CD4-positive, alpha-beta T cell treated with Interleukin-2 at 100 ng/mL for 4 hours (primary cell): ENCODE data around the gene ST3GAL3.

ENCODE experiments used
- DNase-seq: peaks from one replicate; pipeline ENCODE4 v3.0.0-alpha.2; 2020; ENCODE audit warnings: low spot score

ST3GAL3 gene

DNA sequence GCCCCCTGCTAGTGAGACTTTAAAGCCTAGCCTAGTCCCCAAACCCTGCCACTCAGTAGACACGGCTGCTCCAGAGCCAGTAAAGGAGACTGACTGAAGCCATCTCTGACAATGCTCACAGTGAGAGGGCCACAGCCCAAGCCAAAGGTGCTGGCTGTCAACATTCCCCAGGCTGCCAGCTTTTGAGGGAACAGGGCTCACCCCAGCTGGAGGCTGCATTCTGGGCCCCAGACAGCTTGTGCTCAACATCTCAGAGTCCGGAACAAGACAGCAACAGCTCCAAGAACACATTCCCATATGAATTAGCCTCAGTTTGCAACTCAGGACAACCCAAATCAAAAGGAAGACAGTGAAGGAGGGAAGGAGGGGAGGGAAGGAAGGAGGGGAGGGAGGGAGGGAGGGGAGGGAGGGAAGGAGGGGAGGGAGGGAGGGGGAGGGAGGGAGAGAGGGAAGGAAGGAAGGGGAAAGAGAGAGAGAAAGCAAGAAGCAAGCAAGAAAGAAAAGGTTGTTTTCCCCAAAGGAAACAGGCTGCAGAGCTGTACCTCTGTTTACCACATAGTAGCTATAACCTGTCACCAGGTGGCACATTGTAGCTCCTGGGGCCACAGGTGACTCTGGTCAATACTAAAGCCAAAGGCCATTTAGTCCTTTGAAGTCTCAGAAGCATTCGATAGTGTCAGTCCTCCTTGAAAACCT lies 231.7 kb downstream of the ST3GAL3 start:
- DNase-seq = no peak

DNA sequence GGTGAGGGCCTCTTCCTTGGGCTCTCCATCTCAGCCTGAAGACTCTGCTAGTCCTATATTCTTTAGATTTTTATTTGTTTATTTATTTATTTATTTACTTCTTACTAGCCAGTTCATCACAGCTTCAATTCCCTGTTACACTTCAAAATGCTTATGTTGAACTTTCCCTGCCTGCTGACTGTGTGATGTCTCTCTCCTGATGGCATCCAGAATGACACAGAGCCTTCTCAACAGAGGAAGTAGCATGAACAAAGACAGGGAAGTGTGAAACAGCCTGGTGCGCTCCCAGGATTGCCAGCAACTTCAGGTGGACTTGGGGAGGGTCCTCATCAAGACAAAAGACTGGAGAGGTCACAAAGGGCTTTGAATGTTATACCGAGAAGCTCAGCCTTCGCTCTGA lies 235.1 kb downstream of the ST3GAL3 start:
- no peak for DNase-seq

DNA sequence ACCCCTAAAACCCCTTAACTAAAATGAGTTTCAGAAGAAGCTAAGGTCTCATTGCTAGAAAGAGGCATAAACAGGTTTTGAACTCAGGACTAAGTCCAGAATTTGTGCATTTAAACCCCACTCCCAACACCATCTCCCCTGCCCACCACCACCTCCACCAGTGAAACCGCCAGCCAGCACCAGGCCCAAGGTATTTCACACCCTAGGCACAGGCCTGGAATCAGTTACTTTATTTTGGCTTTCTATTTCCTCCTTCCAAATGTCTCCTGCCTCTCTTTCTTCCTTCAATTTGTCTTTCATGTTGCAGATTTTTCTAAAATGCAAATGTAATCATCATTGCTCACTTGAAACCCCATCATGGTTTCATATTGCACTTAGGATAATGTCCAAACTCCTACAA lies 237.5 kb downstream of the ST3GAL3 start:
- no peak for DNase-seq

DNA sequence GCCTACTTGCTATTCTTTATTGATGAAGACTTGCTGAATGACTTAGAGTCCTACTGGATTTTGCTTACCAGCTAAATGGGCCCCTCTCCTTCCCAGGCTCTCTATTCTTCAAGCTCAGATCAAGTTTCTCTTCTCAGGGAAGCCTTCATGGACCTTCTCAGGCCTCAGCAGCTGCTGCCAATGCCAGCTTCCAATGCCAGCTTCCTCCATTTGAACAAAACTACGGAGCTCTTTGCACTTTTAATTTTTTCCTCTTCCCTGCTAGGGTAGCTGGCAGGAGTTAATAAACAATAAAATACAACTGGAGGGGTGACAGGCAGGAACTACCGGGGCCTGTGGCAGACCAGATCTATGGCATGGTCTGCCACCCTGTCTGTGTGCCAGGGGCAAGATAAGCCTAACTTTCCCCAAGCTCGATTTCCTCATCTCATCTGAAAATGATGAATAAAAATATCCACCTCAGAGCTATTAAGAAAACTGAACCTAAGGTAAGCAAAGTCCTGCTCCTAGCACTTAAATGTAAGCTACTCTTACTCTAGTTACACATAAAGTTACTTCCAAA lies 238.4 kb downstream of the ST3GAL3 start:
- no peak for DNase-seq

DNA sequence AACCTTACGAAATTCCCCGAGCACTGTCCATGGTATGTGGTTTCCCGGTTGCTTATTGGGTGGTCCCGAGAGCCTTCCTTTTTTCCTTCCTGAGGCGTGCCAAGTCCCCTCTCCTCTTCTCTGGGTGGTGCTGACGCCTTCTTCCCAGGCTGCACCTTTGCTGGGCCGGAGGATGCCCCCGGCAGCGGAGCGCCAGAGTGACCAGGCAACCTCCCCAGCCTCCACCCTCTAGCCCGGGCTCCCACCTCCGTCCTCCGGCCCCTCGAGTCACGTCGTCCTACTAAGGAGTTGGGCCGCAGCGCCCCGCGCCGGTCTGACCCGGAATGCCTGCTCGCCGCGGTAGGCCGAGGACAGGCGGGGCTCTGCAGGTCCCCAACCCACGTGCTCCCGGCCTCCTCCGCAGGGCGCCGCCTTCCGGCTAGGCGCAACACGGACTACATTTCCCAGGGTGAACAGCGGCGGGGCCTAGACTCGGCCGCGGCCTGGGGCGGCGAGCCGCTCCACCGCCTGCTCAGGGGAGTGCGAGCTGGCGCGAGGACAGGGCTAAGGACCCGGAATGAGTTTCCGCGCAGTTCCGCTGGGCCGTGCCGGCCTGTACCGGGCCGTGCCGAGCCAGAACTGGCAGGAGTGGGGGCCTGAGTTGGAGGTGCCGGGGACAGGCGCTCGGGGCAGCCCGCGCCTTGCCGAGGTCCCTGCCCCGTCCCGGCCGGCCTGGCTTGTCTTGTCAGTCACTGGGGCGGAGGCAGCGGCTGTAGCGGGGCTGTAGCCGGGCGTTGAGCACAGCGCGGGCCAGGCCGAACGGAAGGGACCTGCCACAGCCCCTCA lies 239.1 kb downstream of the ST3GAL3 start, which contains the start of gene IPO13:
Gene IPO13, plus strand, starts transcription at position 715 of the 825 bp plus-strand sequence. CDS start 651 bp downstream, outside the sequence.
- peak; percentile 96 for DNase-seq

DNA sequence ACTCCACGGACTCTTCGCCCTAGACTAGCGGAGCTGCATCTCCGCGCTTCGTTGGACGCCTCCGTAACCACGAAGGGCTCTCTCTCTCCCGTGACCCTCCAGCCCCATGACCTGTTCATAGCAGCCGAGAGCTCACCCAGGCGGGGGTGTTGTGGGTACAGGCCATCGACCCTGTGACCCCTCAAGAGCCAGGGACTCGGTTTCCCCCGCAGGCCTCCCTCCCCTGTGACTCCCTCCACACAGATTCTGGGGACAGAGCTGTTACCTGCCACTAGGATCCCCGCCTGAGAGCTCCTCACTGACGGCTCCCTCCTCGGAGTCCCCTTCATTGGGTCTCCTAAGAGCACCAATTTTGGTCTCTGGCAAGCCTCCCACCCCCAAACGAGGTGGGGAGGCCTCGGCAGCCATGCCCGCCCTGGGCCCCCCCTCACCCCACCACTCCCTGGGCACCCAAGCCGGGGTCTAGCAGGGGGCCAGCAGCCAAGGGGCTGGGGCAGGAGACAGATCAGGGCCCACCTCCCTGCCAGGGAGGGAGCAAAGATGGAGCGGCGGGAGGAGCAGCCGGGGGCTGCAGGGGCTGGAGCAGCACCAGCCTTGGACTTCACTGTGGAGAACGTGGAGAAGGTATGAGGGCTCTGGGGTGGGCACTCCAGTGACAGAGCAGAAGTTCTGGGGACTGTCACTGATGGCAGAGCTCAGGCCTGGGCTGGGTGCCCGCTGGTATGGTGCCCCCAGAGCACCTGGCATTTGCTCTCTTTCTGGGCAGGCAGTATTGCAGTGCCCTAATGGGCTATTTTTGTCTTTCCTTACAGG lies 239.9 kb downstream of the ST3GAL3 start:
- DNase-seq = peak; percentile 7

DNA sequence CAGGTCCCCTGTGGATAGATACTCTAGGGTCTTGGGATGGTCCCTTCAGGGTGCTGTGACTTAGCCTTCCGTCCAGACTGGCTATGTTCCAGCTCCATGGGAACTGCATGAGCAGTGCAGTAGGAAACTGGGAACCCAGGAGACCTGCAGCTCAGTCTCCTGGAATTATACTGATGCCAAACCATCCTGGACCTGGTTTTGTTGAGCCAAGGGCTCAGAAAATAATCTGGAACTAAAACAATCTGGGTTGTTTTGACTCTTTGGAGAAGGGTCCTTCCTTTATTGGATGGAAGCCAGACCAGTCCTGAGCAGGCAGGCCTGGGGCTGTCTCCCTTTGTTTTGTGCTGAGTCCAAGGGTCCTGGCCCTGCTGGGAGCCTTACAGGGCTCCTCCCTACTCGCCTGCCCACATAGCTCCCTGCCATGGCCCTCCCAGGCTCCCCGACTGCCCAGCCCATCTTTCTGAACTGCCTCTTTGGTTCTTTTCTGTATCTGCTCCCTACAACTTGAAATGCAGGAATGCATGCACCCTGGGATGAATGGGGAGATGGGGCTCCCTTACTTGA lies 240.6 kb downstream of the ST3GAL3 start:
- DNase-seq = no peak

DNA sequence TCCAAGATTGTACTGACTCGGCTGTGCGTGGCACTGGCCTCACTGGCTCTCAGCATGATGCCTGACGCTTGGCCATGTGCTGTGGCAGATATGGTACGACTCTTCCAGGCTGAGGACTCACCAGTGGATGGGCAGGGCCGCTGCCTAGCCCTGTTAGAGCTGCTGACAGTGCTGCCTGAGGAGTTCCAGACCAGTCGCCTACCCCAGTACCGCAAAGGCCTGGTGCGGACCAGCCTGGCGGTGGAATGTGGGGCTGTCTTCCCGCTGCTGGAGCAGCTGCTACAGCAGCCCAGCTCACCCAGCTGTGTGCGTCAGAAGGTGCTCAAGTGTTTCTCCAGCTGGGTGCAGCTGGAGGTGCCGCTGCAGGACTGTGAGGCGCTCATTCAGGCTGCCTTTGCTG lies 242.3 kb downstream of the ST3GAL3 start:
- DNase-seq = no peak

DNA sequence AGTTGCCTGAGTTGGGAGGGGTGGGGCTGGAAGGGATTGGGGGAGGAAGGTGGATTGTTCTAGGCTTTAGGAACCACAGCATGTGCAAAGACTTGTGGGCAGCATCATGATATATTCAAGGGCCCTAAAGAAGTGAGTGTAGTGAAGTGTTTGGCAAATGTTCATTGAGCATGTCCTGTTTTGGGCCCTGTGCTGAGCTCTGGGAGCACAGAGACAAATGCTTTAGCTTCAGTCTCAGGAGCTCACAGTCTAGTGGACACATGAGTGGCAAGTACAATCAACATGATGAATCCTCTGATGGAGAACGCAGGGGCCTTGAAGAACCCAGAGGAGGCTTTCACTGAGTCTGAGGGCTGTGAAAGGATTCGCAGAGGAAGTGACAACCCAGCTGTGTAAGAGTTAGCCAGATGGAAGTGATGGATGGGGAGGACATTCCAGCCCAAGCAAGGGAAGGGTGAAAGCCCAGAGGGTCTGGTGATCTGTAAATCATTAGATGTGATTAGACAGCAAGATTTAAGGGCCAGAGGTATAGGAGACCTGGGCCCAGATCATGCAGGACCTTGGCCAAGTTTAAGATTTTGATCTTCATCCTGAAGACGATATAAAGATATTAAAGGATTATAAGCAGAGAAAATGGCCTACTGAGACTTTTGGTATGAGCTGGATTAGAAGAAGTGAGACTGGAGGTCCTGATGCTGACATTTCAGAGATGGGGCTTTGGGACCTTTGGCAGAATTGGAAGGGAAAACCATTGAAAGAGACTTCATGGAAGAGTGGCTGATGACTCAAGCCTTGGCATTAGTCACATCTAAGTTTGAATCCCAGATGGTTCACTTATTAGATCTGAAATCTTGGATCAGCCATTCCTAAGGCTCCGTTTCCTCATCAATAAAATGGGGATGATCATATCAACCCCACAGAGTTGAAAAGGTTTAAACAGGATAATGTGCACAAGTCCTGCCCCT lies 244.0 kb downstream of the ST3GAL3 start:
- no peak for DNase-seq

DNA sequence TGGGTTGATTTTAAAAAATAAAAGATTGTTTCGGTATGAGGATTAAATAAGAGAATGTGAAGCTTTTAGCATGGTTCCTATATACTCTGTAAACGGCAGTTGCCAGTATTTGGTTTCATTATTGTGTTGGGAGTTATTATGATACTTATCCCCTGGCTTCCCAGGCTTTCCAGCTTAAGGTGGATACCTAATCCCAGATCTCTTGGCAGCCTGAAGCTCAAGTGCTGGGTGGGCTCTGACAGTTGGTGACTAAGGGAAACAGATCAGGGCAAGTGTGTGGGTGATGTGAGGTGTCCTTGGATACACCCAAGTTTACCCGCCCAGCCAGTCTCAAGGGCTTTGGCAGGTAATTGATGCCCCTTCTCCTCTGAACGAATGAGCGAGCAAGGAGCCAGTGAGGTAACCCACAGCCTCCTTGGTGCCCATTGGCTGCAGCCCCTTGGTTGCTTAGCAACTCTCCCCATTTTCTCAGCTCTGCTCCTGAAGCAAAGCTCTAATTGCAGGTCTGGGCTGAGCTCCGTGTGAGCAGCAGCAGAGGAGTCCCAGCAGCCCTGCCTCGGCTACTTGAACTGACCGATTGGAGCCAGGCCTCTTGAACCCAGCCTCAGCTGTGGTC lies 245.5 kb downstream of the ST3GAL3 start:
- no peak for DNase-seq

DNA sequence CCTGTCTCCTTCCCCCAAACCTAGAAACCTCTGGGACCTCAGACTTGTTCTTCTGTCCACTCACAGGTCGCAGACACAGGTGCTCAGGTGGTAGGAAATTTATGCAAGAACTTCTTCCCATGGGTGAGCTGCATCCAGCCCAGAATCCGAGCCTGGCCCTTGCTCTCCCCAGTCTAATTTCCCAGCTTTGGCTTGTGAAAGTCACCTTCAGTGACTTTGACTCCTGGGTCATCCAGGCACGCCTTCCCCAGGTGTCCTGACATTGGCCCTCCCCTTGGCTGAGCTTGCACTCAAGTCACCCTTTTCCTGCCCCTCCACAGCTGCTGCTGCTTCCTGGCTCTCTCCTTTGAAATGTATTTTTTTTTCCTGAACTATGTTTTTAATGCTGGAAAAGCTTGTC lies 246.0 kb downstream of the ST3GAL3 start:
- DNase-seq = no peak

DNA sequence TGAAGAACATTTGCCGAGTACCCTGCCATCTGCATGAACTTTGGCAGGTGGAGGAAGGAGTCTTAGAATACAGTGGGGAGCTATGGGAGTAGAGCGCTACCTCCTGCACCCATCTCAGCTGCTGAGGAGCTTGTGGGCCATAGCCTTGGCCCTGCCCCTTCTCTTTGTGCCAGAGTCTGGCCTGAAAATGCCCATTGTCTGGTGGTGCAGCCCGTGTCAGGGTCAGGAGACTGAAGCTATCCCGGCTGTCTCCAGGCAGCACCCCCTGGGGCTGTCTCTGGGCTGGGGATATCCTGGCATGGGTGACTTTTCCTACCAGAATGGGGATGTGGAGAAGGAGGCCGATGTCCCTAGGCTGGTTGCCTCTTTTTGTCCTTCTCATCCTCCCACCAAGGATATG lies 246.7 kb downstream of the ST3GAL3 start:
- DNase-seq = no peak

DNA sequence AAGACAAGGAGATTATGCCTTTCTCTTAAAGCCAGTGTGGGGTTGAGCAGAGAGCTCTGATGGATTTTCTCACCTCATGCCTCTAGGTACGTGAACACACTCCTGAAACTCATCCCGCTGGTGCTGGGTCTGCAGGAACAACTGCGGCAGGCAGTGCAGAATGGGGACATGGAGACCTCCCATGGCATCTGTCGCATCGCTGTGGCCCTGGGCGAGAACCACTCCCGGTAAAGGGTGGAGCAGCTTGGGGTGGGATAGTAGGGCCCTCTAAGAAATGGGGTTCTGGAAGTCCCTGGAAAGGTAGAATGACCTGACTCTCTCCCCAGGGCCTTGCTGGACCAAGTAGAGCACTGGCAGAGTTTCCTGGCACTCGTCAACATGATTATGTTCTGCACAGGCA lies 248.9 kb downstream of the ST3GAL3 start:
- no peak for DNase-seq

DNA sequence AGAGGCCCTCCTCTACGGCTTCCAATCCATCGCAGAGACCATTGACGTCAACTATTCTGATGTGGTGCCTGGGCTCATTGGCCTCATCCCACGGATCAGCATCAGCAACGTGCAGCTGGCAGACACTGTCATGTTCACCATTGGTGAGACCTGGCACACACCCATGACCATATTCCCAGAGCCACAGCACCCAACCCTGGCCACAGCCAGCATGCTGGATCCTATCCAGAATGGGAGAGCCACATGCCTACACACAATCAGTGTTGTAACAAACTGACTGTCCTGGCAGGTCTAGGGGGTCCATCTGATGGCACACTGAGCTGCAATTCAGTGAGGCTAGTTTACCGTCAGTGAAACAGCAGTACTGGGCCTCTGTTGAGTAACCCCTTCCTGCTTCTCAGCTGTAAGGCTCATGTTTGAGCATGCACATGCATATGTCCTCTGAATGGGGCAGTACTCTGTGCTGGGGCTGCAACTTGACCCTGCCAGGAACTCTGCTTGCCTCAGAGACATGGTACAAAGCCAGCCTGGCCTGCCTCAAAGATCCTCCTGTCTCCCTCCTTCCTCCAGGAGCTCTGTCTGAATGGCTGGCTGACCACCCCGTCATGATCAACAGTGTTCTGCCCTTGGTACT lies 250.2 kb downstream of the ST3GAL3 start:
- no peak for DNase-seq

DNA sequence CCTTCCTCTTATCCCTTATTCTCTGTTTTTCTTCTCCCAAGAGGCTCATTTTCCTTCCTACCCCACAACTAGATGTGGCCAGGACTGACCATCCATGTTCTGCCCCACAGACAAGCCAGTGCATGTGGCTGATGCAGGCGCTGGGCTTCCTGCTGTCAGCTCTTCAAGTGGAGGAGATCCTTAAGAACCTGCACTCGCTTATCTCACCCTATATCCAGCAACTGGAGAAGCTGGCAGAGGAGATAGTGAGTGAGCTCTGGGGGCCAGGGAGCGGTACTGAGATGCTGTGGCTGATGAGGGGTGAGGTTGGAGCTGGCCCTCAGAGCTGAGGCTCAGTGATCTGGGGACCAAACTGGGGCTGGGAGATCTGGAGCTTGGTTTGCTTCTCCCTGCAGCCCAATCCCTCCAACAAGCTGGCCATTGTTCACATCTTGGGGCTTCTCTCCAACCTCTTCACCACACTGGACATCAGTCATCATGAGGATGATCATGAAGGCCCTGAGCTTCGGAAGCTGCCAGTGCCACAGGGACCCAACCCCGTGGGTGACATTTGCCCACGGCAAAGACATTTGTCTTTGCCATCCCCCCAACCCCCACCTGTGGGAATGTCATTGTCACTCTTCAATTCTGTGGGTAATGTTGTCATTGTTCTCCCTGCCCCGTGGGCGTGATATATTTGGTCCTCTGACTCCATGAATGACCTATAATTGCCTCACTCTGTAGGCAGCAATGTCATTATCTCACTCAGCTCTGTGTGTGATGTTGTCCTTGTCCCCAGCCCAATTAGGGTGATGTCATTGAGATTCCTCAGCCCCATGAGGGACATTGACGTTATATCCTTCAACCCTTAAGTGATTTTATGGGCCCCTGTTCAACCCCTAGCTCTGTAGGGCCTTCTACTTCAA lies 251.3 kb downstream of the ST3GAL3 start:
- no peak for DNase-seq

DNA sequence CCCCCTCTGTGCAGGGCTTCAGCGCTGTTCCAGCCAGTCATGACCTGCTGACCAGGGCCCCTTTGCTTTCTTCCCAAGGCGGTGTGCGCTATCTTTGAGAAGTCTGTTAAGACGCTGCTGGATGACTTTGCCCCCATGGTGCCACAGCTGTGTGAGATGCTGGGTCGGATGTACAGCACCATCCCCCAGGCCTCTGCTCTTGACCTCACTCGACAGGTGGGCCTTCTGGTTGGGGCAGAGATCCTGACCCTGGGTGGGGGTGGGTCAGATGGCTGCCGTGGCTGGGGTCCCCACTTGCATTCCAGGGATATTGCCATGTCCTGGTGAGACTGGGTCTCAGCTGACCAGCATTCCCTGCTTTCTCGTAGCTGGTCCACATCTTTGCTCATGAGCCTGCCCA lies 253.5 kb downstream of the ST3GAL3 start:
- no peak for DNase-seq

DNA sequence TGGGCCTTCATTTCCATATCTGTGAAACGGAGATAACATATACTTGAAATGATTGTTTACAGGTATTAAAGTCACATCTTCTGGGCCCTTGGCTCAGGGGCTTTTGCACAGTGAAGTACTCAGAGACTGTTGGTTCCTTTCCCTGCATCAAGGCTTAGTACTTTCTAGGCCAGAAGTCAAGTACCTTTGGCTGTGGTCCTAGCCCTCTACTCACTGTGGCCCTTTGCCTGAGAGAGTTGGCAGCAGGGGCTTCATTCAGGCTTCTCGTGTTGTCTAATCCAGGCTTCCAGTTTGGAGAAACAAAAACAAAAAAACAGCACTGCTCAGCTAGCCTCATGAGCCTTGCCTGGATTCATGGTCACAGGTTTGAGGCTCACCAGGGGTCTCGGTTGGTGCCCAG lies 254.4 kb downstream of the ST3GAL3 start:
- no peak for DNase-seq

DNA sequence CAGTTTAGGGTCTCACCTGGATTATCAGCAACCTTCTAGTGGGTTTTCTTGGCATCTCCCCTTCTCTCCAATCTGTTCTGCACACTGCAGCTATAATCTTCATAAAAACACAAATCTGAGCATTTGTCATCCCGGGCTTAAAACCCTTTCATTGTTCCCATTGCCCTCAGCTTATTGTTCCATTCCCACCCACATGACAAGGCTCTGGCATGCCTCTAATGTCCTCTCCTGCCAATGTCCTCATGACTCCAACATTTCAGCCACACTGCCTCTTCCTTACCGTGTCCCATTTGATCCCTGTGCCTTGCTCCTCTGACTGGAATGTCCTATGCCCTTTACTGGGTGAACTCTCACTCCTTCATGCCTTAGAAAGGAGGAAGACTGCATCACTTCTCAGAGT lies 255.0 kb downstream of the ST3GAL3 start:
- no peak for DNase-seq

DNA sequence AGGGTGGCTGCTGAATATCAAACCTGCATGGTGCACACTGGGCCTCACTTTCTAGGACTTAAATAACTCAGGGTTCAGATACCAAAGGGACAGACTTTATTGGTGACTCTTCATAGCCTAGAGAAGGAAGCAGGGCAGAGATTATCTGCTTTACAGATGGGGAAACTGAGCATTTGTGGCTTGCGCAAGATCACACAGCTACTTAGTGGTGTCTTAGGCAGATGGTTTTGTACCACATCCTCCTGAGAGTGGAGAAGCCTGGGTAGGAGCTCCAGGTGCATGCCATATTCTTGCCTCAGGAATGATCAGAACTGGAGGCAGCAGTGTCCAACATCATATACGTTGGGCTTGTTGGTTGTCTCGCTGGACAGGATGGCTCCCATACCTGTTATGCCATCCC lies 255.7 kb downstream of the ST3GAL3 start:
- DNase-seq = no peak
